ENCODE data around the gene GDF2.

- TF ChIP-seq RAD21 (IDR thresholded peaks at IDR 0.05; ENCODE audit: low read length) (no peak), CTCF (conservative IDR thresholded peaks at IDR 0.05; ENCODE audit: low read depth, low read length) (no peak), MAFK (IDR thresholded peaks at IDR 0.05; ENCODE audit: low read depth, low read length) (no peak), POLR2A (IDR thresholded peaks at IDR 0.05; ENCODE audit: low read depth, low read length) (no peak), SMC3 (IDR thresholded peaks at IDR 0.05; ENCODE audit: low read depth, low read length) (no peak), BHLHE40 (IDR thresholded peaks at IDR 0.05; ENCODE audit: low read depth, low read length) (no peak), MXI1 (IDR thresholded peaks at IDR 0.05; ENCODE audit: borderline replicate concordance, low read depth, low read length) (no peak), FOS (IDR thresholded peaks at IDR 0.05; ENCODE audit: low read depth, low read length) (no peak)
- TF ChIP-seq, protein P1, sequence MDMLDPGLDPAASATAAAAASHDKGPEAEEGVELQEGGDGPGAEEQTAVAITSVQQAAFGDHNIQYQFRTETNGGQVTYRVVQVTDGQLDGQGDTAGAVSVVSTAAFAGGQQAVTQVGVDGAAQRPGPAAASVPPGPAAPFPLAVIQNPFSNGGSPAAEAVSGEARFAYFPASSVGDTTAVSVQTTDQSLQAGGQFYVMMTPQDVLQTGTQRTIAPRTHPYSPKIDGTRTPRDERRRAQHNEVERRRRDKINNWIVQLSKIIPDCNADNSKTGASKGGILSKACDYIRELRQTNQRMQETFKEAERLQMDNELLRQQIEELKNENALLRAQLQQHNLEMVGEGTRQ (IDR thresholded peaks at IDR 0.05; ENCODE audit: low read depth, low read length), result no peak
Observed at GRCh38 chr10:47288236-47288635, 34.0 kb upstream of the GDF2 start.
